Measurements from ENCODE around the gene COQ10A. TPM values are rescaled to one million over a fixed set of nuclear protein-coding genes. Genes with fewer than 3 reads are reported as not detected.

COQ10A gene
- total RNA-seq, 1 experiment from 2014 or later: 24.4 TPM

DNA sequence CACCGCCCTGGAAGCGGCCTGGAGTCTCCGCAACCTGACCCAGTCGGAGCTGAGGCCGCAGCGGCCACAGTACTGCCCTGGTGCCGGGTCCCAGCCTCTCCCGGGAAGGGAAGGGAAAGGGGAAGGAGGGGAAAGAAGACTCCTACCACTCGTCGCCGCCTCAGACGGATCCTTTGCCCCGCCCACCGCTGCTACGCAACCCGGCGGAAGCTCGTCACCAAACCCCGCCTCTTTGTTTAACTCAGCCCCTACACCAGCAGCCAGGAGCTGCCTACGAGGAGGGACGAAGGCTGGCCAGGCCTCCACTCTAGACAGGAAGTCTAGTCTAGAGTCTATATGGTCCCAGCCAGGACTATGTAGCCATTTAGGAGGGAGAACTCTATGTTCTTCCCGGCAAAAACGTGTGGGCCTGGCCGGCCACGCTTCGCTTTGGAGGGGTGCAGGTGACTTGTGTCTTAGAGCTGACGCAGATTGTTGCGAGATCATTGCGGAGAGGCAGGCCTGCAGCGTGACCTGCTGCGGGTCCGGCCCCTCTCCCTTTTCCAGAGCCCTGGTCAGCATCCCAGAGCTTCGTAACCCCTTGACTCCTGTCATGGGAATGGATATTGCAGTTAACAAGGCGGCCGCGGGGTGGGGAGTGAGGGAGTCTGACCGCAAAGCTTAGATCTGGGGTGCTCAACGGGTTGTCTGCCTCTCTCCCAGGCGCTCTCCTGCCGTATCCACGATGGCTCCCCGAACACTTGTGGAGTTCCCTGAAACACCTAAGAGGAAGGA is 44.8 kb upstream of the COQ10A start, which contains the start of gene RNF41 (continued):
- TF ChIP-seq, protein P1, sequence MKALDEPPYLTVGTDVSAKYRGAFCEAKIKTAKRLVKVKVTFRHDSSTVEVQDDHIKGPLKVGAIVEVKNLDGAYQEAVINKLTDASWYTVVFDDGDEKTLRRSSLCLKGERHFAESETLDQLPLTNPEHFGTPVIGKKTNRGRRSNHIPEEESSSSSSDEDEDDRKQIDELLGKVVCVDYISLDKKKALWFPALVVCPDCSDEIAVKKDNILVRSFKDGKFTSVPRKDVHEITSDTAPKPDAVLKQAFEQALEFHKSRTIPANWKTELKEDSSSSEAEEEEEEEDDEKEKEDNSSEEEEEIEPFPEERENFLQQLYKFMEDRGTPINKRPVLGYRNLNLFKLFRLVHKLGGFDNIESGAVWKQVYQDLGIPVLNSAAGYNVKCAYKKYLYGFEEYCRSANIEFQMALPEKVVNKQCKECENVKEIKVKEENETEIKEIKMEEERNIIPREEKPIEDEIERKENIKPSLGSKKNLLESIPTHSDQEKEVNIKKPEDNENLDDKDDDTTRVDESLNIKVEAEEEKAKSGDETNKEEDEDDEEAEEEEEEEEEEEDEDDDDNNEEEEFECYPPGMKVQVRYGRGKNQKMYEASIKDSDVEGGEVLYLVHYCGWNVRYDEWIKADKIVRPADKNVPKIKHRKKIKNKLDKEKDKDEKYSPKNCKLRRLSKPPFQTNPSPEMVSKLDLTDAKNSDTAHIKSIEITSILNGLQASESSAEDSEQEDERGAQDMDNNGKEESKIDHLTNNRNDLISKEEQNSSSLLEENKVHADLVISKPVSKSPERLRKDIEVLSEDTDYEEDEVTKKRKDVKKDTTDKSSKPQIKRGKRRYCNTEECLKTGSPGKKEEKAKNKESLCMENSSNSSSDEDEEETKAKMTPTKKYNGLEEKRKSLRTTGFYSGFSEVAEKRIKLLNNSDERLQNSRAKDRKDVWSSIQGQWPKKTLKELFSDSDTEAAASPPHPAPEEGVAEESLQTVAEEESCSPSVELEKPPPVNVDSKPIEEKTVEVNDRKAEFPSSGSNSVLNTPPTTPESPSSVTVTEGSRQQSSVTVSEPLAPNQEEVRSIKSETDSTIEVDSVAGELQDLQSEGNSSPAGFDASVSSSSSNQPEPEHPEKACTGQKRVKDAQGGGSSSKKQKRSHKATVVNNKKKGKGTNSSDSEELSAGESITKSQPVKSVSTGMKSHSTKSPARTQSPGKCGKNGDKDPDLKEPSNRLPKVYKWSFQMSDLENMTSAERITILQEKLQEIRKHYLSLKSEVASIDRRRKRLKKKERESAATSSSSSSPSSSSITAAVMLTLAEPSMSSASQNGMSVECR (CRISPR knock-in tag; IDR thresholded peaks at IDR 0.05; ENCODE audit: borderline replicate concordance): peak; percentile 76; the same call in 1 of the 2 replicates
- TF ChIP-seq, protein P2, sequence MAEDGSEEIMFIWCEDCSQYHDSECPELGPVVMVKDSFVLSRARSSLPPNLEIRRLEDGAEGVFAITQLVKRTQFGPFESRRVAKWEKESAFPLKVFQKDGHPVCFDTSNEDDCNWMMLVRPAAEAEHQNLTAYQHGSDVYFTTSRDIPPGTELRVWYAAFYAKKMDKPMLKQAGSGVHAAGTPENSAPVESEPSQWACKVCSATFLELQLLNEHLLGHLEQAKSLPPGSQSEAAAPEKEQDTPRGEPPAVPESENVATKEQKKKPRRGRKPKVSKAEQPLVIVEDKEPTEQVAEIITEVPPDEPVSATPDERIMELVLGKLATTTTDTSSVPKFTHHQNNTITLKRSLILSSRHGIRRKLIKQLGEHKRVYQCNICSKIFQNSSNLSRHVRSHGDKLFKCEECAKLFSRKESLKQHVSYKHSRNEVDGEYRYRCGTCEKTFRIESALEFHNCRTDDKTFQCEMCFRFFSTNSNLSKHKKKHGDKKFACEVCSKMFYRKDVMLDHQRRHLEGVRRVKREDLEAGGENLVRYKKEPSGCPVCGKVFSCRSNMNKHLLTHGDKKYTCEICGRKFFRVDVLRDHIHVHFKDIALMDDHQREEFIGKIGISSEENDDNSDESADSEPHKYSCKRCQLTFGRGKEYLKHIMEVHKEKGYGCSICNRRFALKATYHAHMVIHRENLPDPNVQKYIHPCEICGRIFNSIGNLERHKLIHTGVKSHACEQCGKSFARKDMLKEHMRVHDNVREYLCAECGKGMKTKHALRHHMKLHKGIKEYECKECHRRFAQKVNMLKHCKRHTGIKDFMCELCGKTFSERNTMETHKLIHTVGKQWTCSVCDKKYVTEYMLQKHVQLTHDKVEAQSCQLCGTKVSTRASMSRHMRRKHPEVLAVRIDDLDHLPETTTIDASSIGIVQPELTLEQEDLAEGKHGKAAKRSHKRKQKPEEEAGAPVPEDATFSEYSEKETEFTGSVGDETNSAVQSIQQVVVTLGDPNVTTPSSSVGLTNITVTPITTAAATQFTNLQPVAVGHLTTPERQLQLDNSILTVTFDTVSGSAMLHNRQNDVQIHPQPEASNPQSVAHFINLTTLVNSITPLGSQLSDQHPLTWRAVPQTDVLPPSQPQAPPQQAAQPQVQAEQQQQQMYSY (CRISPR knock-in tag; IDR thresholded peaks at IDR 0.05): no peak
- TF ChIP-seq KAT7 (CRISPR knock-in tag; IDR thresholded peaks at IDR 0.05; ENCODE audit: borderline replicate concordance) (no peak), CREB1 (CRISPR knock-in tag; IDR thresholded peaks at IDR 0.05) (0 out of 2 replicates have a peak, but pooled peaks have one; percentile 55), NR3C1 (CRISPR knock-in tag; conservative IDR thresholded peaks at IDR 0.05; ENCODE audit: low read depth) (no peak), FOXK1 (CRISPR knock-in tag; IDR thresholded peaks at IDR 0.05) (peak; percentile 67; the same call in 1 of the 2 replicates), ZNF416 (CRISPR knock-in tag; IDR thresholded peaks at IDR 0.05) (no peak), GRHL2 (CRISPR knock-in tag; IDR thresholded peaks at IDR 0.05; ENCODE audit: insufficient replicate concordance, severe bottlenecking) (no peak), ESRRA (CRISPR knock-in tag; IDR thresholded peaks at IDR 0.05; ENCODE audit: borderline replicate concordance) (no peak), CBFB (CRISPR knock-in tag; IDR thresholded peaks at IDR 0.05; ENCODE audit: low read depth) (no peak), CREM (CRISPR knock-in tag; IDR thresholded peaks at IDR 0.05) (peak; percentile 77)
- TF ChIP-seq, protein P3, sequence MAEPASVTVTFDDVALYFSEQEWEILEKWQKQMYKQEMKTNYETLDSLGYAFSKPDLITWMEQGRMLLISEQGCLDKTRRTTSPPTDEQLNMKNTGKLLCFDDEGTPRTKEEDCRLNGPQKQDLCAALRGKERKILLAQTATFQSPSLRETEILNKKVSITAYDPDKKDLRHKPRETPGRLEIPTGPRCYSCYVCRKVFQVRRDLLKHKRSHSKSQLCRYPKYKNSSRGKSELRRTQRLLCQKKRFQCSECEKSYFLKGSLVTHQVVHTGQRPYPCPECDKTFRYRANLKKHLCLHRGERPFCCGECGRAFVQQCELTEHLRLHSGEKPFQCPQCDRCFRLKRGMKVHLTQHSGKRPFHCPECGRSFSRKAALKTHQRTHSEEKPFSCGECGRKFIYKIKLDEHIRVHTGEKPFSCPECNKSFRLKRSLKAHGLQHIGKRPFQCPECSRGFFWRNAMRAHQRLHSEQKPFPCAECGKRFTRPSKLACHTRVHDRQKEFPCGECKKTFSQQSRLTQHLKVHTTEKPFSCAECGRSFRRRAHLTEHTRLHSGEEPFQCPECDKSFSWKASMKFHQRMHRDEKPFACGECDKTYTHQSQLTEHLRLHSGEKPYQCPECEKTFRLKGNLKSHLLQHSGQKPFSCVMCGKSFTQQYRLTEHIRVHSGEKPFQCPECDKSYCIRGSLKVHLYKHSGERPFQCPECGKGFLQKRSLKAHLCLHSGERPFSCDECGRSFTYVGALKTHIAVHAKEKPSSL (CRISPR knock-in tag; conservative IDR thresholded peaks at IDR 0.05): no peak
- TF ChIP-seq, protein P4, sequence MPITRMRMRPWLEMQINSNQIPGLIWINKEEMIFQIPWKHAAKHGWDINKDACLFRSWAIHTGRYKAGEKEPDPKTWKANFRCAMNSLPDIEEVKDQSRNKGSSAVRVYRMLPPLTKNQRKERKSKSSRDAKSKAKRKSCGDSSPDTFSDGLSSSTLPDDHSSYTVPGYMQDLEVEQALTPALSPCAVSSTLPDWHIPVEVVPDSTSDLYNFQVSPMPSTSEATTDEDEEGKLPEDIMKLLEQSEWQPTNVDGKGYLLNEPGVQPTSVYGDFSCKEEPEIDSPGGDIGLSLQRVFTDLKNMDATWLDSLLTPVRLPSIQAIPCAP (CRISPR knock-in tag; IDR thresholded peaks at IDR 0.05): 0 out of 2 replicates have a peak, but pooled peaks have one; percentile 14
- TF ChIP-seq, protein P5, sequence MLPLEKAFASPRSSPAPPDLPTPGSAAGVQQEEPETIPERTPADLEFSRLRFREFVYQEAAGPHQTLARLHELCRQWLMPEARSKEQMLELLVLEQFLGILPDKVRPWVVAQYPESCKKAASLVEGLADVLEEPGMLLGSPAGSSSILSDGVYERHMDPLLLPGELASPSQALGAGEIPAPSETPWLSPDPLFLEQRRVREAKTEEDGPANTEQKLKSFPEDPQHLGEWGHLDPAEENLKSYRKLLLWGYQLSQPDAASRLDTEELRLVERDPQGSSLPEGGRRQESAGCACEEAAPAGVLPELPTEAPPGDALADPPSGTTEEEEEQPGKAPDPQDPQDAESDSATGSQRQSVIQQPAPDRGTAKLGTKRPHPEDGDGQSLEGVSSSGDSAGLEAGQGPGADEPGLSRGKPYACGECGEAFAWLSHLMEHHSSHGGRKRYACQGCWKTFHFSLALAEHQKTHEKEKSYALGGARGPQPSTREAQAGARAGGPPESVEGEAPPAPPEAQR (CRISPR knock-in tag; IDR thresholded peaks at IDR 0.05): no peak
- TF ChIP-seq, protein P6, sequence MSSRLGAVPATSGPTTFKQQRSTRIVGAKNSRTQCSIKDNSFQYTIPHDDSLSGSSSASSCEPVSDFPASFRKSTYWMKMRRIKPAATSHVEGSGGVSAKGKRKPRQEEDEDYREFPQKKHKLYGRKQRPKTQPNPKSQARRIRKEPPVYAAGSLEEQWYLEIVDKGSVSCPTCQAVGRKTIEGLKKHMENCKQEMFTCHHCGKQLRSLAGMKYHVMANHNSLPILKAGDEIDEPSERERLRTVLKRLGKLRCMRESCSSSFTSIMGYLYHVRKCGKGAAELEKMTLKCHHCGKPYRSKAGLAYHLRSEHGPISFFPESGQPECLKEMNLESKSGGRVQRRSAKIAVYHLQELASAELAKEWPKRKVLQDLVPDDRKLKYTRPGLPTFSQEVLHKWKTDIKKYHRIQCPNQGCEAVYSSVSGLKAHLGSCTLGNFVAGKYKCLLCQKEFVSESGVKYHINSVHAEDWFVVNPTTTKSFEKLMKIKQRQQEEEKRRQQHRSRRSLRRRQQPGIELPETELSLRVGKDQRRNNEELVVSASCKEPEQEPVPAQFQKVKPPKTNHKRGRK (CRISPR knock-in tag; IDR thresholded peaks at IDR 0.05; ENCODE audit: borderline replicate concordance): no peak
- TF ChIP-seq, protein P7, sequence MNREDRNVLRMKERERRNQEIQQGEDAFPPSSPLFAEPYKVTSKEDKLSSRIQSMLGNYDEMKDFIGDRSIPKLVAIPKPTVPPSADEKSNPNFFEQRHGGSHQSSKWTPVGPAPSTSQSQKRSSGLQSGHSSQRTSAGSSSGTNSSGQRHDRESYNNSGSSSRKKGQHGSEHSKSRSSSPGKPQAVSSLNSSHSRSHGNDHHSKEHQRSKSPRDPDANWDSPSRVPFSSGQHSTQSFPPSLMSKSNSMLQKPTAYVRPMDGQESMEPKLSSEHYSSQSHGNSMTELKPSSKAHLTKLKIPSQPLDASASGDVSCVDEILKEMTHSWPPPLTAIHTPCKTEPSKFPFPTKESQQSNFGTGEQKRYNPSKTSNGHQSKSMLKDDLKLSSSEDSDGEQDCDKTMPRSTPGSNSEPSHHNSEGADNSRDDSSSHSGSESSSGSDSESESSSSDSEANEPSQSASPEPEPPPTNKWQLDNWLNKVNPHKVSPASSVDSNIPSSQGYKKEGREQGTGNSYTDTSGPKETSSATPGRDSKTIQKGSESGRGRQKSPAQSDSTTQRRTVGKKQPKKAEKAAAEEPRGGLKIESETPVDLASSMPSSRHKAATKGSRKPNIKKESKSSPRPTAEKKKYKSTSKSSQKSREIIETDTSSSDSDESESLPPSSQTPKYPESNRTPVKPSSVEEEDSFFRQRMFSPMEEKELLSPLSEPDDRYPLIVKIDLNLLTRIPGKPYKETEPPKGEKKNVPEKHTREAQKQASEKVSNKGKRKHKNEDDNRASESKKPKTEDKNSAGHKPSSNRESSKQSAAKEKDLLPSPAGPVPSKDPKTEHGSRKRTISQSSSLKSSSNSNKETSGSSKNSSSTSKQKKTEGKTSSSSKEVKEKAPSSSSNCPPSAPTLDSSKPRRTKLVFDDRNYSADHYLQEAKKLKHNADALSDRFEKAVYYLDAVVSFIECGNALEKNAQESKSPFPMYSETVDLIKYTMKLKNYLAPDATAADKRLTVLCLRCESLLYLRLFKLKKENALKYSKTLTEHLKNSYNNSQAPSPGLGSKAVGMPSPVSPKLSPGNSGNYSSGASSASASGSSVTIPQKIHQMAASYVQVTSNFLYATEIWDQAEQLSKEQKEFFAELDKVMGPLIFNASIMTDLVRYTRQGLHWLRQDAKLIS (CRISPR knock-in tag; IDR thresholded peaks at IDR 0.05; ENCODE audit: borderline replicate concordance): no peak; the same call in 1 of the 2 replicates
- TF ChIP-seq, protein P8, sequence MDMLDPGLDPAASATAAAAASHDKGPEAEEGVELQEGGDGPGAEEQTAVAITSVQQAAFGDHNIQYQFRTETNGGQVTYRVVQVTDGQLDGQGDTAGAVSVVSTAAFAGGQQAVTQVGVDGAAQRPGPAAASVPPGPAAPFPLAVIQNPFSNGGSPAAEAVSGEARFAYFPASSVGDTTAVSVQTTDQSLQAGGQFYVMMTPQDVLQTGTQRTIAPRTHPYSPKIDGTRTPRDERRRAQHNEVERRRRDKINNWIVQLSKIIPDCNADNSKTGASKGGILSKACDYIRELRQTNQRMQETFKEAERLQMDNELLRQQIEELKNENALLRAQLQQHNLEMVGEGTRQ (CRISPR knock-in tag; IDR thresholded peaks at IDR 0.05): 0 out of 2 replicates have a peak, but pooled peaks have one; percentile 11
